Bronchial epithelial cell (primary cell): ENCODE results near the gene CKAP4. TPM values are rescaled to one million over a fixed set of nuclear protein-coding genes. Genes with fewer than 3 reads are reported as not detected.

Experiments used
- DNase-seq: peaks from one replicate; pipeline ENCODE4 v3.0.0-alpha.2; 2010; ENCODE audit warnings: low read depth
- FAIRE-seq: peaks from 2 replicates; lab custom pipeline; 2011; peaks lifted over from hg19 to GRCh38; lab: Jason Lieb, UNC
- H3K27me3 ChIP-seq: 2 replicates; pipeline ENCODE4 v1.5.1; 2011; ENCODE audit warnings: low read length; ENCODE audit not compliant: control insufficient read depth, insufficient read depth
- H3K36me3 ChIP-seq: 2 replicates; pipeline ENCODE4 v1.5.1; 2011; ENCODE audit warnings: low read length; ENCODE audit not compliant: control insufficient read depth, insufficient read depth
- H3K4me3 ChIP-seq: 2 replicates; pipeline ENCODE4 v1.5.1; 2011; ENCODE audit warnings: mild to moderate bottlenecking, low read depth, low read length, control low read depth
- total RNA-seq: library from RNA; depleted of rRNA; stranded (reverse); fragments of >200 nt; gene quantifications from 2 replicates; pipeline ENCODE4 v1.2.1, GENCODE V29; 2014
- TF ChIP-seq, protein P1 (sequence below): IDR thresholded peaks from 2 replicates; pipeline ENCODE4 v1.5.1; 2011; ENCODE audit warnings: mild to moderate bottlenecking, moderate library complexity, low read length, control low read depth, inconsistent platforms; ENCODE audit not compliant: insufficient read depth, severe bottlenecking

The CKAP4 gene
- total RNA-seq, 1 donor from 2014 or later: 56.6 TPM

DNA sequence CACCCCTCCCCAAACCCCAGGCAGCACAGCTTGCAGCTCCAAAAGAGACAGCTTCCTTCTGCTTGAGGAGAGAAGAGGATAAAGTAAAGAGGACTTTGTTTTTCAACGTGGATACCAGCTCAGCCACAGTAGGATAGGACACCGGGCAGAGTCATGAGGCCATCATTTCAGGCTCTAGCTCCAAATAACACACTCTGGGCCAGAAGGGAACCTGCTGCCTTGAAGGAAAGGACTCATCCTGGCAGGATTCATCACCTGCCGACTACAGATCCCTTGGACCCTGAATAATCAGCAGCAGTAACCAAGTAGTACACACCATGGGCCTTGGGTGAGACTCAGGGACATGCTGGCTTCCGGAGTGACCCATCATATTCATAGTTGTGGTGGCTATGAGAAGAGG, 10.4 kb upstream of the CKAP4 start:
- no peak for DNase-seq
- Histone ChIP-seq H3K36me3 (no peaks in the 10 kb centered on the region), H3K4me3 (no peak overlapping the region), H3K27me3 (no peaks in the 10 kb centered on the region)
- TF ChIP-seq, protein P1, sequence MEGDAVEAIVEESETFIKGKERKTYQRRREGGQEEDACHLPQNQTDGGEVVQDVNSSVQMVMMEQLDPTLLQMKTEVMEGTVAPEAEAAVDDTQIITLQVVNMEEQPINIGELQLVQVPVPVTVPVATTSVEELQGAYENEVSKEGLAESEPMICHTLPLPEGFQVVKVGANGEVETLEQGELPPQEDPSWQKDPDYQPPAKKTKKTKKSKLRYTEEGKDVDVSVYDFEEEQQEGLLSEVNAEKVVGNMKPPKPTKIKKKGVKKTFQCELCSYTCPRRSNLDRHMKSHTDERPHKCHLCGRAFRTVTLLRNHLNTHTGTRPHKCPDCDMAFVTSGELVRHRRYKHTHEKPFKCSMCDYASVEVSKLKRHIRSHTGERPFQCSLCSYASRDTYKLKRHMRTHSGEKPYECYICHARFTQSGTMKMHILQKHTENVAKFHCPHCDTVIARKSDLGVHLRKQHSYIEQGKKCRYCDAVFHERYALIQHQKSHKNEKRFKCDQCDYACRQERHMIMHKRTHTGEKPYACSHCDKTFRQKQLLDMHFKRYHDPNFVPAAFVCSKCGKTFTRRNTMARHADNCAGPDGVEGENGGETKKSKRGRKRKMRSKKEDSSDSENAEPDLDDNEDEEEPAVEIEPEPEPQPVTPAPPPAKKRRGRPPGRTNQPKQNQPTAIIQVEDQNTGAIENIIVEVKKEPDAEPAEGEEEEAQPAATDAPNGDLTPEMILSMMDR: no peak
- FAIRE-seq: no peak

GRCh38 chr12:106256524-106256923, 8.7 kb upstream of the CKAP4 start:
- DNase-seq: no peak
- no peak overlapping the region for H3K4me3 ChIP-seq
- TF ChIP-seq, protein P1: no peak
- FAIRE-seq: no peak
- no peaks in the 10 kb centered on the region for H3K27me3 ChIP-seq
- no peaks in the 10 kb centered on the region for H3K36me3 ChIP-seq

DNA sequence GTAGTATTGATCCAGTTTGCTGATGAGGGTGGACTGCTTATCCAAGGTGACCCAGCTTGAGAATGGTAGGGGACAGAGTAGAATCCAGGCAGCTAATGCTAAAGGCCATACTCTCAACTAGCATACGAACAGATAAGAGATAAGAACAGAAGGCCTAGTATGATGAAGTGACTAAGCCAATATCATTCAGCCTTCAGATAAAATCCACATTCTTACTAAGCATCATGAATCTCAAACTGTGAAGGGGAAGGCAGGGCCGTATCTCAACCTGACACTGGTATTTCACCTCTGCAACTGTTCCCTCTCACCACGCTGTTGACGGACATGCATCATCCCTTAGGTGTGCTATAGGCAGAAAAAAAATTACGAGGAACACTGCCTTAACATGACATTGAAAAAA, 8.1 kb upstream of the CKAP4 start:
- no peaks in the 10 kb centered on the region for H3K27me3 ChIP-seq
- FAIRE-seq (no peak), DNase-seq (no peak)
- TF ChIP-seq, protein P1: no peak
- H3K4me3 ChIP-seq: no peak overlapping the region
- H3K36me3 ChIP-seq: no peaks in the 10 kb centered on the region

GRCh38 chr12:106255493-106255892, 7.7 kb upstream of the CKAP4 start:
- no peak for DNase-seq
- peak; percentile 18 for FAIRE-seq

GRCh38 chr12:106254724-106255123, 6.9 kb upstream of the CKAP4 start:
- FAIRE-seq: no peak
- TF ChIP-seq, protein P1: no peak
- DNase-seq: no peak
- Histone ChIP-seq H3K4me3 (no peak overlapping the region), H3K27me3 (no peaks in the 10 kb centered on the region), H3K36me3 (no peaks in the 10 kb centered on the region)

More at GRCh38 chr12:106255493-106255892, 7.7 kb upstream of the CKAP4 start:
- TF ChIP-seq, protein P1: no peak
- H3K36me3 ChIP-seq: no peaks in the 10 kb centered on the region
- no peak overlapping the region for H3K4me3 ChIP-seq
- no peaks in the 10 kb centered on the region for H3K27me3 ChIP-seq
